Measurements from ENCODE around the gene MX2.
"Not testable (repeated sequence)": the region's sequence is repeated elsewhere in the genome, so short reads cannot be mapped to it uniquely, and the experiment has no call there.

MX2 gene

DNA sequence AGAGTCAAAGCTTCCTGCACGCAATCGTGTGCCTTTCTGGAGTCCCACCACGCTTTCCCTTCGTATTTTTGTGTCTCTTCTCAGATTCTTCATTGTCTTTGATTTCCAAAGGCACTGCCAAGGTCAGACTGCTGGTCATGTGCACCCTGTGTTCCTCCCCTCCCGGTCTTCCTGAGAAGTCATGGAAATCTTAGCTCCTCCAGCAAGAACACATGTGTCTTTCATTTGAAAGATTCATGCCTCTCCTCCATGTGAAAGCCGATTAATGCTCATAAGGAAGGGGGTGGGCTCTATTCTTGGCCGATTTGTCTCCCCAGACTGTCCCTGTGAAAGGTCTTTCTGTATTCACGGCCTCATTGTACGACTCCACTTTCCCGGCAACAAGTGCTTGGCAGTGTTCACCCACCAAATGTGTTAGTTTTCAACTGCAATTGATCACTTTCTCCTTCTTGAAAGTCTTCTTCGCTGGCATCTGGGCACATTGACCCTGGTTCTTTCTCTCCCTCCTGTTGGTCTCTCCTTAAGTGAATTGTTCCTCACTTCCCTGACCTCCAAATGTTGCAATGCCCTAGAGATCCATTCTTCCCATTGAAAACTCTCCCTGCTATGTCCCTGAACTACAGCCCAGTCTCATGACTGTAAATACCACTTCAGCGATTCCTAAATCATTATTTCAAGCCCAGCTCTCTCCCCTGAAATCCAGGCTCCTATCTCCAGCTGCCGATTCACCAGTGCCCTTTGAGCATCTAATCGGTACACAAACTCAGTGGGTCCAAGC, 25.4 kb downstream of the MX2 start:
- no peak for DNase-seq (ENCODE audit: low read depth)

DNA sequence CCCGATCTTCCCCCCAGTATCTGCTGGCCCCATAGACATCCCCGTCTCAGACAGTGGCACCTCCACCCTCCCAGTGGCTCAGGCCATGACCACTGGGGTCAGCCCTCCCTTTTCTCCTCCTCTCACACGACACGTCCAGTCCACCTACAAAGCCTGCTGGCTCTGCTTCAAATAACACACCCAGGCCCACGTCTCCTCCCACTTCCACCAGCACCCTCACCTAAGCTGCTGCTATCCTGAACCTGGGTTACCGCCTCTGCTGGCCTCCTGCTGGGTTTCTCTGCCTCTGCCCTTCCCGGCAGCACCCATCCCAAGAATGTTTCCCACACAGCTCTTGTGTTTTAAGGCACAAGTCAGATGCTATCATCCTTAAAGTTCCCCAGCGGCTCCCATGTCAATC, 26.0 kb downstream of the MX2 start:
- DNase-seq (ENCODE audit: low read depth), result no peak

DNA sequence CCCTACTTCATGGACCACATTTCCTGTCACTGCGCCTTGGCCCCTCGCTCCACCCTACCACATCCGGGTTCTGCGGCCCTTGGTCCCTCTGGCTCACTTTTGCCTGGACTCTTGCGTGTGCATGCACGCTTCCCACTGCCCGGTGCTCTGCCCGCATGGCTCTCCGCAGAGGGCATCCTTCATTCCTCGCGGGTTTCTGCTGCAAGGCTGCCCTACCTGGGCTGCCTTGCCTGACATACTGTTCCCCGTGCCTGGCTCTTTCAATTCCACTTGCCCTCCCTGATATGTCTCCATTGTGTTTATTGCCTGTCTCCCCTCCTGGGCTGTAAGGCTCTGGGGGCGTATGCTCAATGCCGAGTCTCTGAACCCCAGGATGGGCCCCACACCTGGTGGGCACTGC, 26.4 kb downstream of the MX2 start:
- no peak for DNase-seq (ENCODE audit: low read depth)

DNA sequence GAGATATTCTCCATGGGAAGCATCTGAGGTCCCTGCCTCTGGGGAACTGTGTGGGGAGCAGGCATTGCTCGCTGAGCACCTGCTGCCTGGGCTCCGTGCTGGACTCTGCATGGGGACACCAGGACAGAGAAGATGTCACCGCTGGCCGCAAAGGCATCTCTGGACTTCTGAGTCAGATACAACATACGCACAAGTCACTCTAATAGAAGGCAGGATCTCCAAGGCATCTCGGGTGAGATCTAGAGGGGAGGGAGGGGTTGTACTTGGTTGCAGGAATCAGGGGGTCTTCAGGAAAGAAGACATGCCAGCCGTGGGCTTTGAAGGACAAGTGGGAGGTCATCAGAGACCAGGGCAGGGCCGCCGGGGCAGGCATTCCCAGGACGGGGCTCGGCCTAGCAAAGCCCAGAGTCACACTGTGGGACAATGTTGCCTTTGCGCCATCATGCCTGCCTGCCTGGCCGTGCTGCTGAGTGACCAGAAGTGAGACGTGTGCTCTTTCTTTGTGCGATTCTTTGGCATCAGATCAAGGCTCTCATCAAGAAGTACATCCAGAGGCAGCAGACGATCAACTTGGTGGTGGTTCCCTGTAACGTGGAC, 28.3 kb downstream of the MX2 start:
- DNase-seq (ENCODE audit: low read depth), result no peak

DNA sequence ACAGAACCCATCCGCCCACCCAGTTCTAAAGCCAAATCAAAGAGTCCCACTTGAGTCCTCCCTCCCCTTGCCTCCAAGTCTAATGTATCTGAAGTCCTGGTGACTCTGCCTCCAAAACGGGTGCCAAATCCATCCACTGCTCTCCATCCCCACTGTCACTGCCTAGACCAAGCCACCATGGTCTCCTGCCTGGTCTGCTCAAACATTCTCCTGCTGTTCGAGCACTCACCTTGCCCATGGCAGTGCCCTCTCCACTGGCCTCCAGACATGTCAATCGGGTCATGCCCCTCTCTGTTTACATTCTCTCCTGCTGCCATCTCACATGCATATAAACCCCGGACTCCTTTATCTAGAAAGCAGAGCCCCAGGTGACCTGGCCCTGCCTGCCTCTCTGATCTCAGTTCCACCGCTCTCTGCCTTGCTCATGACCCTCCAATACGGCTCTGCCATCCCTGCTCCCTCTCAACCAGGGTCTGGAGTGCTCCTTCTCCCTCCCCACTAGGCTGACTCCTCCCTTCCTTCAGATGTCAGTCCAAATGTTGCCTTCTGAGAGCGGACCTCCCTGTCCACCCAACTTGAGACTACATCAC, 32.1 kb downstream of the MX2 start:
- DNase-seq (ENCODE audit: low read depth), result no peak

DNA sequence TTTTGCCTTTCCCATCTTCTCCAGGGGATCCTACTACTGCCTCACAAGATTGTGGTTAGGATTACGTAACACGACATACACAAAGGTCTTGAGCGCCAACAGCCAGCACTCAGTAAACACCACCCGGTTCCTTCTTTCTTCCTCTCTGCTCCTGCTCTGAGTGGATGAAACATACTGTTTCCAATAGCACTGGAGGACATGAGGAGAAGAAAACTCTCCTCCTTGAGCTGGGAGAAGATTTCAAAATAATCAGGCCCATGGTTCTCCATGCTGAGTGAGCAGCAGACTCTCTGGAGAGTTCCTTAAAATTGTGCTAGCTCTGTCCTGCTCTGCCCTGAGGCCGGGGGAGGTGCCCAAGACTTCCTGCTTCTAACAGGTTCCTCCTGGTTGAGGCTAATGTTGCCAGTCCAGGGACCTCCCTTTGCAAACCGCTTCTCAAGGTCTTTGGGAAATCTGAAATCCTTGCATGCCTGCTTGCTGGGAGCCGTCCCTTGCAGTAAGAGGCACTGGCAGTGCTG, 34.8 kb downstream of the MX2 start:
- no peak for DNase-seq (ENCODE audit: low read depth)

DNA sequence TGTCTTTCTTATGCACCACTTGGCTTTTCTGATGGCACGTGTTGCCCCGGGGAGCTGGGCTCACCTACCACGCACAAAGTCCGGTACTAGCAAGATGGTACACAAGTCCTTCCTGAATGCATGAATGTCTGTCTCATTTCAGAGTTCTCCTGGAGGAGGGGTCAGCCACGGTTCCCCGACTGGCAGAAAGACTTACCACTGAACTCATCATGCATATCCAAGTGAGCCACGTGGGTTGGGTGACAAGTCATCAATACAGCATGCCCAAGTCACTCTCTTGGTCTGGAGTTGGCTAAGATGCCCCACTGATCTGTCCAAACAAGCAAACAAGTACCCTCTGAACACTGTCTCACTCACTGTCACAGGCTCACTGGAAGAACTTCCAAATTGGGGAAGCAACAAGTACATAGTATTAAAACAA, 35.7 kb downstream of the MX2 start:
- DNase-seq (ENCODE audit: low read depth), result no peak

DNA sequence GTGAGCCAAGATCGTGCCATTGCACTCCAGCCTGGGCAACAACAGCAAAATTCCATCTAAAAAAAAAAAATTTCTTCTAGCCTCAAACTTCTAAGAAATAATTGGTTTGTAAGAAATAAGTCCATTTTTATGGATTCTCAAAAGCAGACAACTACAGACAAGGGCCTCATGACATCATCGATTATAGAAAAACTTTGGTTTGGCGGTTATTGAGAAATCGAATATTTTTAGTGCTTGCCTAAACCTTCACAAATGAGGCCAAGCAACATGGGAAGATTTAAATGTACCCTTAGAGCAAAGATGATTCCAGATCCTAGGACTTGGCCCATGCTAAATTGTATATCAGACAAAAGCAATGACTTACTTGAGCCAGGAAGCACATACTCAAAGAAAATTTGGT, 36.4 kb downstream of the MX2 start:
- no peak for DNase-seq (ENCODE audit: low read depth)

DNA sequence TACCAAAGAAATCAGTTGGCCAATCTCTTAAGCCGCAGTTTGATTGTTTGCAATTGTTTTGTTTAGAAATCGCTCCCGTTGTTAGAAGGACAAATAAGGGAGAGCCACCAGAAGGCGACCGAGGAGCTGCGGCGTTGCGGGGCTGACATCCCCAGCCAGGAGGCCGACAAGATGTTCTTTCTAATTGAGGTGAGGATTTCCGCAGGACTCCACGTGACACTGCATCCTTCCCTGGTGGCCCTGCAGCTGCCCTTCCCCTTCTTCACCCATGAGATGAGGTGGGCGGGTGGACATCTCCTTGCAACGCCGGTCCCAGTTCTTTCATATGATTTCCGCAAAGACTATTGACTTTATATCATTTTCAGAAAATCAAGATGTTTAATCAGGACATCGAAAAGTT, 37.0 kb downstream of the MX2 start:
- no peak for DNase-seq (ENCODE audit: low read depth)

DNA sequence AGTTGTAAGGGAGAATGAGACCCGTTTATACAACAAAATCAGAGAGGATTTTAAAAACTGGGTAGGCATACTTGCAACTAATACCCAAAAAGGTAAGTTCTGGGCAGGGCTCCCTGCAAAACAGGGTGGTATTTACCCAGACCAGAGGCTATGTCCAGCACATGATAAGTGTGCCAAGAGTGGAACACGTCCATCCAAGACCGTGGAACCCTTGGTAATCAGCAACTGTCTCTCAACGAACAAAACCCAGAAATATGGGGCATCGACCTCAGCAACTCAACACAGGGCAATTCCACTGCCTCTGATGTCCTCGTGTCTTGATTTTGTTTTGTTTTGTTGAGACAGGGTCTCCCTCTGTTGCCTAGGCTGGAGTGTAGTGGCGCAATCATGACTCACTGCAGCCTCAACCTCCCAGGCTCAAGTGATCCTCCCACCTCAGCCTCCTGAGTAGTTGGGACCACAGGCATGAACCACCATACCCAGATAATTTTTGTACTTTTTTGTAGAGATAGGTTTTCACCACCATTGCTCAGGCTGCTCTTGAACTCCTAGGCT, 37.5 kb downstream of the MX2 start:
- no peak for DNase-seq (ENCODE audit: low read depth)

DNA sequence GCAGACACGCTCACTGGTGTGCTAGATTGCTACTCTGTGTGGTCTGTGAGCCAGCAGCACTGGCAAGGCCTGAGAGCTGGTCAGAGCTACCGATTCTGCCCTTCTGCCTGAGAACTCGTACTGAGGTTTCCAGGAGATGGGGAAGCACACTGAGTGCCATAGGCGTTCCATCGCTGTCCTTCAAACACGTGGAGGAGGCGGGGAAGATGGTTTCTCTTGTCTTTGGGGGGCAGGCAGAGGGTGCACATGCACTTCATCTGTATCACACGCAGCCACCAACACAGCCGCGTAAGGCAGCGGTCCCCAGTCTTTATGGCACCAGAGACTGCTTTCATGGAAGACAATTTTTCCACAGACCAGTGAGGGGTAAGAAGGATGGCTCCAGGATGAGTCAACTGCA, 40.4 kb downstream of the MX2 start:
- DNase-seq (ENCODE audit: low read depth), result no peak

DNA sequence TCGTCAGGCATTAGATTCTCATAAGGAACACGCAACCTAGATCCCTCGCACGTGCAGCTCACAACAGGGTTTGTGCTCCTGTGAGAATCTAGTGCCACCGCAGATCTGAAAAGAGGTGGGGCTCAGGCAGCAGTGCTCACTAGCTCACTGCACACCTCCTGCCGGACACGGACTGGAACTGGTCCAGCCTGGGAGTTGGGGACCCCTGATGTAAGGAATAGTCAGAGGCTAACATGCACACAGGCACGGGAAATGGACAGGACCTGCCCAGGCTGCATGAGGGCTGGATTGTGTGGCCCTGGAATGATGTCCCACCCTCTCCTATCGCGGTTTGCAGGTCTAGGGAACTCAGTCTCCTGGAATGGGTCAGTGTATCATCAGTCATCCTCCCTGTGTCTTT, 41.0 kb downstream of the MX2 start:
- DNase-seq (ENCODE audit: low read depth), result no peak

DNA sequence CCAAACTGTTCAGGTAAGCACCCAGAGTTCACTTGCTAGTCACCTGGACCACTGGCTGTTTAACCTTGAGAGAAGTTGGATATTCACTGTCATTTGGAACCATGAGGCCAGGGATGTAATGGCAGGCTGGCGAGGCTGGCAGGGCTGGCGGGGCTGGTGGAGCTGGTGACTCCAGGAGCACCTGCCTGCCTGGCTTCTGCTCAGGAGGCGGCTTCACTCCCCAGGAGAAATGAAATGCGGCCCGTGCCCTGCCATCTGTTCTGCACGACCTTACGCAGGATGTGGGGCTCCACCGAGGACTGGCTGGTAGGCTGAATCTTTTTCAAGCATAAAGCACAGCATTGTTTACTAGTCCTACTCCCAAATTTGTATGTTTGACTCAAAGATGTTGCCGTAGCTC, 41.5 kb downstream of the MX2 start:
- DNase-seq (ENCODE audit: low read depth), result no peak

DNA sequence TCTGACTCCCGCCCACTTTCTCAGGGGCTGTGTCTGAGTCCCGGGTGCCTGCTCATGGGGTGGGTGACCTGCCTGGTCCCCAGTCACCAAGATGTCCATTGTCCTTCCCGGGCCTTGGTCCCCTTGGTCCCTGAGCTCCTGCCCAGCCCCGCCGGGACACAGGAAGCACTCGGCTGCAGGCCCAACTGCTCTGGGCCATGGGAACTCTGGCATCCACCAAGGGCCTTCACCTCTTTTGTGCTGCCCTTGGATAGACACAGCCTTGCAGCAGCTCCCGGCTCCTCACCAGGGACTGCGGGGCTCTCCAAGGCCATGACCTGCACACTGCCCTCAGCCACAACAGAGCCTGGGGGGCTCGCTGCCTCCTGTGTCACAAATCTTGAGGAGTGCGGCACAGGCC, 42.1 kb downstream of the MX2 start:
- no peak for DNase-seq (ENCODE audit: low read depth)

DNA sequence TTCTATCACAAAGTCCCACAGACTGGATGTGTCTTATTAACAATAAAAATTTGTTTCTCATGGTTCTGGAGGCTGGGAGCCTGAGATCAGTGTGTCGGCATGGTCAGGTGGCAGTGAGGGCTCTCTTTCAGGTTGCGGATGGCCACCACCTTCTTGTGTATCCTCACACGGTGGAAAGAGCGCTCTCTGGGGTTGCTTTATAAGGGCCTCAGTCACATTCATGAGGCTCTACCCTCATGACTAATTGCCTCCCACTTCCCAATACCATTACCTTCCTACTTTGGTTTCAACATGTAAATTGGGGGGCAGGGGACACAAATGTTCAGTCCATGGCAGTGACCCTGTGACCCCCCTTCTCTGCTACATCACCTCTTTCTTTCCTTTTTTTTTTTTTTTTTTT, 43.5 kb downstream of the MX2 start:
- DNase-seq (ENCODE audit: low read depth), result no peak

DNA sequence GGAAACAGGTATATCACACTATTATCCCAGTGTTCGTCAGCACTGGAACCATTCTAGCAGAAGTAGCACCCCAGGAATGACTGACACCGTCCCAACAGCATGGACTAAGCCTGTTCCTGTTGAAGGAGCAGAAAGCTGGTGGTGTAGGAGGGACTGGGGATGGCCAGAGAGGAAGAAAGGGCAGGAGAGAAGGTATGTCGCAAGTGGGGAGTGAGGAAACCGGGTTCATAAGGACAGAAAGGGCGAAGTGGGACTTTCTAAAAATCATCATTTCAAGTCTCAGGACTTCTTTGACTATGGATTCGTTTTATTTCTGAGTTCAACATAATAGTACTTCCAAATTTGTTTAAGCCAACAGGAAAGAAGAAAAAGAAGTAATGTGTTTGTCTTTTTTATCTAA, 44.5 kb downstream of the MX2 start:
- no peak for DNase-seq (ENCODE audit: low read depth)

DNA sequence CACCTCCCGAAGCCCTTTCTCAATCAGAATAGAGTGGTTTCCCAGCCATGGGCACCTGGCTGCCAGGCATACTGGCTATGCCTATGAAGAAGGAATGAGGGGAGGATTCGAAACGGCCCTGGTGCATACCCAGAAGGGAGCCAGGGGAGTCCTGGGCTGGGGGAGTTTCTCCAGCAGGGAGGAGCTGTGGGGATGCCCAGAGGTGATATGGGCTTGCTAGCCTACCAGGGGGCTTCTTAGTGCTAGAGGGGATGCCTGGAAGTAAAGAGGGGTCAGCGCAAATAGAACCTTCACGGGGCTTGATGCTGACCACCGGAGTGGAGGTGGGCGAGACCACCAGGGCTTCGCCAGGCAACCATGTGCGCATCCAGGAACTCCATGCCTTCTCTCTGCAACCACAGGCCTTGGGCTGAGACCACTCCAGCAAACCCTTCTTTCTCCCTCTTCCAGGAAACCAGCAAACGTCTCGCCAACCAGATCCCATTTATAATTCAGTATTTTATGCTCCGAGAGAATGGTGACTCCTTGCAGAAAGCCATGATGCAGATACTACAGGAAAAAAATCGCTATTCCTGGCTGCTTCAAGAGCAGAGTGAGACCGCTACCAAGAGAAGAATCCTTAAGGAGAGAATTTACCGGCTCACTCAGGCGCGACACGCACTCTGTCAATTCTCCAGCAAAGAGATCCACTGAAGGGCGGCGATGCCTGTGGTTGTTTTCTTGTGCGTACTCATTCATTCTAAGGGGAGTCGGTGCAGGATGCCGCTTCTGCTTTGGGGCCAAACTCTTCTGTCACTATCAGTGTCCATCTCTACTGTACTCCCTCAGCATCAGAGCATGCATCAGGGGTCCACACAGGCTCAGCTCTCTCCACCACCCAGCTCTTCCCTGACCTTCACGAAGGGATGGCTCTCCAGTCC, 46.0 kb downstream of the MX2 start:
- no peak for DNase-seq (ENCODE audit: low read depth)

DNA sequence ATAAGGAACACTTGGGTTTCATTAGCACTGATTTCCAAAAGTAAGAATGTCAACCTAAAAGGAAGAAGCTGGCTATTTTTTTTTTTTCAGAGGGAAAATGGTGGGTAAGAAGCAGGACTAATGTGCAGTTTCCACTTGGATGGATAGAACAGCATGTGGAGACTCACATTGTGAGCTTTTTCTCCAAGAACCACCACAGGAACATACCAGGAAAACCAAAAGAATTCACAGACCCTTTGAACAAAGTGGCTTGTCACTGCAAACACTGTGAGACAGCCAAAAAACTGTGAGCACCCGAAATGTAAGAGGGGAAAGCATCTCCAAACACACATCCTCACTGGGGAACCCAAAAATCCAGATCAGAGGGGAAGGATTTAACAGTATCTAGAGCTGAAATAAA, 48.5 kb downstream of the MX2 start:
- DNase-seq (ENCODE audit: low read depth), result no peak

DNA sequence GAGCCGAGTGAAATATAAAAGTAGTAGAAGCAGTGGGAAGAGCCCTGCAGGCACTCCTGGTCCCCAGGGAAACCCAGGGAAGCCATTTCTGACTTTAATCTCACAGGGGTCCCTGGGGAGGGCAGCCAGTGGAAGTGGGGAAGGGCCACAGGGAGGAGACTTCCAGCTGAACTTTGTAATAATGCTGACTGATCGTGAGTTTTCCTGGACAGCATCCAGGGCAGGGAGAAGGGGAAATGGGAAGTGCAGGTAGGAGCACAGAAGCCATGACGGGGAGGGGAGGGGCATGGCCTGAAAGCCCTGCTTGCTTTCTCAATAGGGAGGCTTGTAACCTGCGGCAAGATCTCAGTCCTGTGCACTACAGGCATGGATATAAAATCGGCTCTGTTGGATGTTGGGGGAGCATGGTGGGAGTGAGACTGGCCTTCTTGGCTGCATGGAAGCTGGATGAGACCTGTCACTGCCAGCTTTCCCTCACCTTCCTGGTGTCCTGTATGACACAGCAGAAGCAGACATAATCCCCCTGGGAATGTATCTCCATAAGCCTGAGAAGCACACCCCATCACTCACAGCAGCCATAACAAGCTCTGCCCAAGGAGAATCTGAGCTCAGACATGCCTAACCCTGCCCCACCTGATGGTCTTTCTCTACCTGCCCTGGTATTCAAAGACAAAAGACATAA, 49.1 kb downstream of the MX2 start:
- no peak for DNase-seq (ENCODE audit: low read depth)

DNA sequence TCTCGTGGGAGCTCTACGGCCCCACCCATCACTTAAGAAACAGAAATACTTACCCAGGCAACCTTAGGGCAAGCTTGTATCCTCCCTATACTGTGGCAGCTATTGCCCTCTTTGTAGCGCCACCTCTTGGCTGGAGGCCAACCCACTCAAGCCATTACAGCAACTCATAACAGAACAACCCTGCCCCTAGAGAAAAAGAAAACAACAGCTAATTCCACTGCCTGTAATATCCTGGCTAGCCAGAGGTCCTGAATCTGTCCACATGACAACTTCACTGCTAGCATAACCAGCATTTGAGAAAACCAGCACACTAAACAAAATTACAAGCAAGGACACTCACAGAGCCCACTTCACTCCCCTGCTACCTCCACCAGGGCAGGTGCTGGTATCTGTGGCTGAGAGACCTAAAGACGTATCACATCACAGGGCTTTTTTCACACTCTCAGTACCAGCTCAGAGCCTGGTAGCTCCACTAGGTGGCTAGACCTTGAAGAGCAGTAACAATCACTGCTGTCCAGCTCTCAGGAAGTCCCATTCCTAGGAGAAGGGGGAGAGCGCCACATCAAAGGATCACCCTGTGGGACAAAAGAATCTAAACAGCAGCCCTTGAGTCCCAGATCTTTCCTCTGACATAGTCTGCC, 49.7 kb downstream of the MX2 start:
- DNase-seq (ENCODE audit: low read depth), result no peak

DNA sequence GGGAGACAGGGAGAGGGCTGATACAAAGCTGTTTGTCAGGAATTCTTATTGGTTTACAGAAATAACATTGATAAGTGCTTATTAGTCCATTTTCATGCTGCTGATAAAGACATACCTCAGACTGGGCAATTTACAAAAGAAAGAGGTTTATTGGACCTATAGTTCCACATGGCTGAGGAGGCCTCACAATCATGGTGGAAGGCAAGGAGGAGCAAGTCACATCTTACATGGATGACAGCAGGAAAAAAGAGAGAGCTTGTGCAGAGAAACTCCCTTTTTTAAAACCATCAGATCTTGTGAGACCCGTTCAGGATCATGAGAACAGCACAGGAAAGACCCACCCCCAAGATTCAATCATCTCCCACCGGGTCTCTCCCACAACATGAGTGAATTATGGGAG, 55.7 kb downstream of the MX2 start:
- DNase-seq (ENCODE audit: low read depth), result not testable (repeated sequence)

Measured in fibroblast of gingiva (primary cell).